Measurements from ENCODE around the gene CNTD1. TPM values are rescaled to one million over a fixed set of nuclear protein-coding genes. Genes with fewer than 3 reads are reported as not detected.

The CNTD1 gene
- total RNA-seq, 1 experiment from 2014 or later = 0.13 TPM

DNA sequence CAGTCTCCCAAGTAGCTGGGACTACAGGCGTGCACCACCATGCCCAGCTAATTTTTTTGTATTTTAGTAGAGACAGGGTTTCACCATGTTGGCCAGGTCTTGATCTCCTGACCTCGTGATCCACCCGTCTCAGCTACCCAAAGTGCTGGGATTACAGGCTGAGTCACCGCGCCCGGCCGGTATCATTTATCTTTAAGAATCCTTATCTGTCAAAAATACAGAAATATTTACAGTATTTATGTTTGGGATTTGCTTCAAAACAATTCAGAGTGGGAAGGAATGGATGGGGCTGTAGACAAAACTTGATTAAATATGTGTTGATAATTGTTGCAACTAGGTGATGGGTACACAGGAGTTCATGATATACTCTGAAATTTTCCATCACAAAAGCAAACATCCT lies 22.5 kb downstream of the CNTD1 start:
- no TSS peak for BruUV-seq (replicated peaks)
- H3K4me1 ChIP-seq (ENCODE audit: control insufficient read depth, insufficient read depth, low read length) = peaks cover 7% of the 10 kb centered on the region
- H3K27ac ChIP-seq (ENCODE audit: low read length) = no peak overlapping the region
- no peak overlapping the region for H3K4me3 ChIP-seq (ENCODE audit: low read depth in 2 of 2, low read length in 2 of 2)
- no peak for DNase-seq (ENCODE audit: low read depth, low spot score)
- TF ChIP-seq, protein P1, sequence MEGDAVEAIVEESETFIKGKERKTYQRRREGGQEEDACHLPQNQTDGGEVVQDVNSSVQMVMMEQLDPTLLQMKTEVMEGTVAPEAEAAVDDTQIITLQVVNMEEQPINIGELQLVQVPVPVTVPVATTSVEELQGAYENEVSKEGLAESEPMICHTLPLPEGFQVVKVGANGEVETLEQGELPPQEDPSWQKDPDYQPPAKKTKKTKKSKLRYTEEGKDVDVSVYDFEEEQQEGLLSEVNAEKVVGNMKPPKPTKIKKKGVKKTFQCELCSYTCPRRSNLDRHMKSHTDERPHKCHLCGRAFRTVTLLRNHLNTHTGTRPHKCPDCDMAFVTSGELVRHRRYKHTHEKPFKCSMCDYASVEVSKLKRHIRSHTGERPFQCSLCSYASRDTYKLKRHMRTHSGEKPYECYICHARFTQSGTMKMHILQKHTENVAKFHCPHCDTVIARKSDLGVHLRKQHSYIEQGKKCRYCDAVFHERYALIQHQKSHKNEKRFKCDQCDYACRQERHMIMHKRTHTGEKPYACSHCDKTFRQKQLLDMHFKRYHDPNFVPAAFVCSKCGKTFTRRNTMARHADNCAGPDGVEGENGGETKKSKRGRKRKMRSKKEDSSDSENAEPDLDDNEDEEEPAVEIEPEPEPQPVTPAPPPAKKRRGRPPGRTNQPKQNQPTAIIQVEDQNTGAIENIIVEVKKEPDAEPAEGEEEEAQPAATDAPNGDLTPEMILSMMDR (IDR thresholded peaks at IDR 0.05) = no peak
- TF ChIP-seq POLR2AphosphoS5 (IDR thresholded peaks at IDR 0.05; ENCODE audit: low read depth, low read length) = no peak
- no peak for TF ChIP-seq SIN3A (IDR thresholded peaks at IDR 0.05; ENCODE audit: borderline replicate concordance, insufficient read depth, low read depth, low read length)
- POLR2A ChIA-PET = no interaction called here
- in situ Hi-C loops (cut with HindIII; ENCODE audit: low pct_unique_long_range_greater_than_20kb, low sequenced_read_pairs) = no loop called here
- H3K9me3 ChIP-seq (ENCODE audit: control insufficient read depth, insufficient read depth, low read depth, low read length) = no peaks in the 10 kb centered on the region
- ATAC-seq = no peak
- no peaks in the 10 kb centered on the region for H3K27me3 ChIP-seq (ENCODE audit: control insufficient read depth, insufficient read depth, low read length)
- intact Hi-C loops (cut with micrococcal nuclease; ENCODE audit: unreplicated experiment) = no loop called here
- H3K36me3 ChIP-seq (ENCODE audit: control insufficient read depth, insufficient read depth, low read length) = no peaks in the 10 kb centered on the region; the same call in none of the 2 replicates
- CTCF ChIA-PET = no interaction called here

DNA sequence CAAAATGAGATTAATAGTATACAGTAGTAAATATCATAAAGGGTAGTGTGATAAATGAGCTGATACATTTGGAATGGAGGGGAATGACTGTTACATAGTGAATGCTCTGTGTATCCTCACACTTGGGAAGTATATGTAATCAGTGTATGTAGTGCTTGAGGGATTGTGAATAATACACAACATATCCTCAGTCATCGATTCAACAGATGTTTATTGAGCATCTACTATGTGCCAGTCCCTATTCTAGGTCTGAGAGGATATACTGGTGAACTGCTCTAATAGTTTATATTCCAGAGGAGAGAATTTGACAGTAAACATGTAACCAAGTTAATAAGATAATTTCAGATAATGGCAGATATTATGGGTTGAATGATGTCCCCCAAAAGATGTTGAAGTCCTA lies 28.8 kb downstream of the CNTD1 start:
- in situ Hi-C loops (cut with HindIII; ENCODE audit: low pct_unique_long_range_greater_than_20kb, low sequenced_read_pairs) (no loop called here), intact Hi-C loops (cut with micrococcal nuclease; ENCODE audit: unreplicated experiment) (no loop called here)
- H3K36me3 ChIP-seq (ENCODE audit: control insufficient read depth, insufficient read depth, low read length) = no peaks in the 10 kb centered on the region; the same call in 1 of the 2 replicates
- no peaks in the 10 kb centered on the region for H3K27me3 ChIP-seq (ENCODE audit: control insufficient read depth, insufficient read depth, low read length)
- BruUV-seq (replicated peaks) = no TSS peak
- DNase-seq (ENCODE audit: low read depth, low spot score) (no peak), ATAC-seq (no peak)
- H3K9me3 ChIP-seq (ENCODE audit: control insufficient read depth, insufficient read depth, low read depth, low read length) = no peaks in the 10 kb centered on the region
- no peak overlapping the region for H3K4me3 ChIP-seq (ENCODE audit: low read depth in 2 of 2, low read length in 2 of 2)
- POLR2A ChIA-PET = interaction anchor here (0.6 kb wide), 1 partner anchor 129 kb away, joined by 6 read pairs; no protein-coding TSS in a partner anchor
- no peak overlapping the region for H3K27ac ChIP-seq (ENCODE audit: low read length)
- CTCF ChIA-PET = no interaction called here
- TF ChIP-seq, protein P1 (IDR thresholded peaks at IDR 0.05) = no peak
- TF ChIP-seq TCF7L2 (IDR thresholded peaks at IDR 0.05; ENCODE audit: low read depth, low read length) = no peak
- TF ChIP-seq, protein P2, sequence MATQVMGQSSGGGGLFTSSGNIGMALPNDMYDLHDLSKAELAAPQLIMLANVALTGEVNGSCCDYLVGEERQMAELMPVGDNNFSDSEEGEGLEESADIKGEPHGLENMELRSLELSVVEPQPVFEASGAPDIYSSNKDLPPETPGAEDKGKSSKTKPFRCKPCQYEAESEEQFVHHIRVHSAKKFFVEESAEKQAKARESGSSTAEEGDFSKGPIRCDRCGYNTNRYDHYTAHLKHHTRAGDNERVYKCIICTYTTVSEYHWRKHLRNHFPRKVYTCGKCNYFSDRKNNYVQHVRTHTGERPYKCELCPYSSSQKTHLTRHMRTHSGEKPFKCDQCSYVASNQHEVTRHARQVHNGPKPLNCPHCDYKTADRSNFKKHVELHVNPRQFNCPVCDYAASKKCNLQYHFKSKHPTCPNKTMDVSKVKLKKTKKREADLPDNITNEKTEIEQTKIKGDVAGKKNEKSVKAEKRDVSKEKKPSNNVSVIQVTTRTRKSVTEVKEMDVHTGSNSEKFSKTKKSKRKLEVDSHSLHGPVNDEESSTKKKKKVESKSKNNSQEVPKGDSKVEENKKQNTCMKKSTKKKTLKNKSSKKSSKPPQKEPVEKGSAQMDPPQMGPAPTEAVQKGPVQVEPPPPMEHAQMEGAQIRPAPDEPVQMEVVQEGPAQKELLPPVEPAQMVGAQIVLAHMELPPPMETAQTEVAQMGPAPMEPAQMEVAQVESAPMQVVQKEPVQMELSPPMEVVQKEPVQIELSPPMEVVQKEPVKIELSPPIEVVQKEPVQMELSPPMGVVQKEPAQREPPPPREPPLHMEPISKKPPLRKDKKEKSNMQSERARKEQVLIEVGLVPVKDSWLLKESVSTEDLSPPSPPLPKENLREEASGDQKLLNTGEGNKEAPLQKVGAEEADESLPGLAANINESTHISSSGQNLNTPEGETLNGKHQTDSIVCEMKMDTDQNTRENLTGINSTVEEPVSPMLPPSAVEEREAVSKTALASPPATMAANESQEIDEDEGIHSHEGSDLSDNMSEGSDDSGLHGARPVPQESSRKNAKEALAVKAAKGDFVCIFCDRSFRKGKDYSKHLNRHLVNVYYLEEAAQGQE (IDR thresholded peaks at IDR 0.05; ENCODE audit: insufficient read depth in 1 of 2, low read depth in 2 of 2, low read length in 1 of 2) = no peak
- no peak for TF ChIP-seq POLR2AphosphoS5 (IDR thresholded peaks at IDR 0.05; ENCODE audit: low read depth, low read length)
- no peak for TF ChIP-seq SIN3A (IDR thresholded peaks at IDR 0.05; ENCODE audit: borderline replicate concordance, insufficient read depth, low read depth, low read length)
- H3K4me1 ChIP-seq (ENCODE audit: control insufficient read depth, insufficient read depth, low read length) = peaks cover 10% of the 10 kb centered on the region
